Type B pancreatic cell (in vitro differentiated cells): Measurements from ENCODE around the gene ZMIZ1. TPM values are rescaled to one million over a fixed set of nuclear protein-coding genes. Genes with fewer than 3 reads are reported as not detected.

Experiments used
- DNase-seq: peaks from one replicate; pipeline ENCODE4 v3.0.0; 2021; ENCODE audit warnings: mixed read lengths; ENCODE audit not compliant: unreplicated experiment; ENCODE audit errors: extremely low spot score
- H3K27ac Mint-ChIP-seq: 2 replicates; pipeline ENCODE4 v1.8.0; 2021; ENCODE audit warnings: mild to moderate bottlenecking, mixed read lengths
- H3K27me3 Mint-ChIP-seq: 2 replicates; pipeline ENCODE4 v1.8.0; 2021; ENCODE audit warnings: mixed read lengths
- H3K36me3 Mint-ChIP-seq: 2 replicates; pipeline ENCODE4 v1.8.0; 2021; ENCODE audit warnings: mixed read lengths
- H3K4me1 Mint-ChIP-seq: one replicate; pipeline ENCODE4 v1.8.0; 2021; ENCODE audit warnings: mixed read lengths; ENCODE audit not compliant: unreplicated experiment
- H3K4me3 Mint-ChIP-seq: 2 replicates; pipeline ENCODE4 v1.8.0; 2021; ENCODE audit warnings: mild to moderate bottlenecking, mixed read lengths
- H3K9me3 Mint-ChIP-seq: 2 replicates; pipeline ENCODE4 v1.8.0; 2021; ENCODE audit warnings: mixed read lengths
- CTCF ChIP-seq: fragments of 200-600 bp; sonication (generic); conservative IDR thresholded peaks from 2 replicates; pipeline ENCODE4 v1.5.0; 2021; ENCODE audit warnings: antibody characterized with exemption, mild to moderate bottlenecking
- total RNA-seq: library from RNA; stranded (reverse); gene quantifications from 2 replicates; pipeline ENCODE4 v1.2.1, GENCODE V29; 2021; ENCODE audit warnings: low replicate concordance

Gene ZMIZ1
- total RNA-seq, 1 donor from 2014 or later, result 102 TPM

- DNase-seq, result no peak
- no peaks in the 10 kb centered on the region for H3K9me3 Mint-ChIP-seq
- peak overlapping the region; percentile 71 for H3K4me3 Mint-ChIP-seq
- H3K36me3 Mint-ChIP-seq, result peaks cover 3% of the 10 kb centered on the region
- no peaks in the 10 kb centered on the region for H3K27me3 Mint-ChIP-seq
- peak overlapping the region; percentile 69 for H3K27ac Mint-ChIP-seq
- no peak for TF ChIP-seq CTCF
- peaks cover 55% of the 10 kb centered on the region for H3K4me1 Mint-ChIP-seq
Measured at GRCh38 chr10:79130255-79130654, 61.5 kb downstream of the ZMIZ1 start.

GRCh38 chr10:79130846-79131245, 62.1 kb downstream of the ZMIZ1 start:
- DNase-seq, result no peak

GRCh38 chr10:79131836-79132631, 63.3 kb downstream of the ZMIZ1 start:
- no peak for TF ChIP-seq CTCF
- H3K4me3 Mint-ChIP-seq, result peak overlapping the region; percentile 31
- no peak overlapping the region for H3K27ac Mint-ChIP-seq
- H3K36me3 Mint-ChIP-seq, result peaks cover 8% of the 10 kb centered on the region
- no peak for DNase-seq
- no peaks in the 10 kb centered on the region for H3K9me3 Mint-ChIP-seq
- H3K4me1 Mint-ChIP-seq, result peaks cover 72% of the 10 kb centered on the region
- no peaks in the 10 kb centered on the region for H3K27me3 Mint-ChIP-seq

More at GRCh38 chr10:79130846-79131245, 62.1 kb downstream of the ZMIZ1 start:
- peaks cover 60% of the 10 kb centered on the region for H3K4me1 Mint-ChIP-seq
- H3K27ac Mint-ChIP-seq, result peak overlapping the region; percentile 63
- peaks cover 3% of the 10 kb centered on the region for H3K36me3 Mint-ChIP-seq
- peak overlapping the region; percentile 27 for H3K4me3 Mint-ChIP-seq
- TF ChIP-seq CTCF, result no peak
- no peaks in the 10 kb centered on the region for H3K27me3 Mint-ChIP-seq
- H3K9me3 Mint-ChIP-seq, result no peaks in the 10 kb centered on the region

GRCh38 chr10:79132681-79133381, 64.1 kb downstream of the ZMIZ1 start:
- Mint-ChIP-seq H3K27me3 (no peaks in the 10 kb centered on the region), H3K9me3 (no peaks in the 10 kb centered on the region), H3K4me1 (peaks cover 77% of the 10 kb centered on the region), H3K36me3 (peaks cover 8% of the 10 kb centered on the region), H3K4me3 (peak overlapping the region; percentile 7), H3K27ac (peak overlapping the region; percentile 17)
- DNase-seq, result no peak
- no peak for TF ChIP-seq CTCF

GRCh38 chr10:79133416-79133815, 64.7 kb downstream of the ZMIZ1 start:
- DNase-seq, result no peak
- Mint-ChIP-seq H3K36me3 (peaks cover 8% of the 10 kb centered on the region), H3K27me3 (no peaks in the 10 kb centered on the region), H3K27ac (peak overlapping the region; percentile 17), H3K4me3 (peak overlapping the region; percentile 7), H3K4me1 (peaks cover 75% of the 10 kb centered on the region), H3K9me3 (no peaks in the 10 kb centered on the region)
- TF ChIP-seq CTCF, result no peak
